Inflammatory macrophage (primary cell): ENCODE results near the gene ACBD6.
"Not testable (repeated sequence)": the region's sequence is repeated elsewhere in the genome, so short reads cannot be mapped to it uniquely, and the experiment has no call there.

Experiments used
- DNase-seq, 2 donors: peaks; one replicate each; pipeline ENCODE4 v3.0.0-alpha.2; 2020 to 2022

ACBD6 gene

DNA sequence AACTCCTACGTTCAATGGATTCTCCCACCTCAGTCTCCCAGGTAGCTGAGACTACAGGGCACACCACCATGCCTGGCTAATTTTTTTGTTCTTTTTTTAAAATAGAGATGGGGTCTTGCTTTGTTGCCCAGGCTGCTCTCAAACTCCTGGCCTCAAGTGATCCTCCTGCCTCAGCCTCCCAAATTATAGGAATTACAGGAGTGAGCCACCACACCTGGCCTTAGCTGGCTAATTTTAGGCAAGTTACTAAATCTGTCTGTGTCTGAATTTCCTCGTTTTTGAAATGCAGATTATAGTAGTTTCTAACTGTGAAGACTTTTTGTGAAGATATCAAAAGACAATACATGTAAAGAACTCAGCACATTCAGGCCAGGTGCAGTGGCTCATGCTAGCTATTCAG, 13.7 kb downstream of the ACBD6 start:
- no peak for DNase-seq

- DNase-seq: no peak
Observed at GRCh38 chr1:180486092-180486491, 16.3 kb downstream of the ACBD6 start.

- no peak for DNase-seq
Observed at GRCh38 chr1:180484490-180484889, 17.9 kb downstream of the ACBD6 start.

- DNase-seq: peak; percentile 43 to 59
Observed at GRCh38 chr1:180482425-180483275, 19.7 kb downstream of the ACBD6 start.

DNA sequence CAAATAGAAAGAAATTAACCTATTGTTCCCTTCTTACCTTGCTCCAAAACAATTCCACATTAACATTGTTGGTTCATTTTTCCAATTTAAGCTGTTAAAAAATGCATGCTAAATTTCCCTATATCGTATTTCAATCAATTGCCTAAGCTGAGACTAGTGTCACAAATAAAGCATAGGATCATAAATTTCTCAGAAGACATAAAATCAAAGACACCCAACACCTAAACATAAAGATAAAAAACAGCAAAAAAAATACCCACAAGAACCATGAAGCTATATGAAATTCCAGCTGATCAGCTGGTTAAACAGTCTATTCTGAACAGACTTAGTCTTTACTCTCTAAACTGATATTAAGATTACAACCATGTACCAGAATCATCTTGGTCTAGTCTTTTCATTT, 32.3 kb downstream of the ACBD6 start:
- DNase-seq: no peak

DNA sequence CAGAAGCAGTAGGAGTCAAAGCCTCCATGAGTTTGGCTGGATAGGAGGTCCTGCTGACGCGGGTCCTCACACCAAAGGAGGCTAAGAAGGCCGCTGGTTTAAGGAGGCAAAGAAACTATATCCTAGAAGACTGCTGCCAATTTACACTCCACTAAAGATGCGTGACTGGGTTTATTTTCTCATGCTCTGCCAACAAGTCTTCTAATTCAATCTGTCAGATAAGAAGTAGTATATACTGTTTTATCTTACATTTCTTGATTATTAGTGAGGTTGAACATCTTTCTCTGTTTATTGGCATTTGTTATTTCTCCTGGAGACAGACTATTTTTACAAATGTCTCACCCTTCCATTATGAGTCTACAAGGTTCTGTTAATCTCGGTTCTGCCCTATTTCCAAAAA, 34.1 kb downstream of the ACBD6 start:
- DNase-seq: no peak

DNA sequence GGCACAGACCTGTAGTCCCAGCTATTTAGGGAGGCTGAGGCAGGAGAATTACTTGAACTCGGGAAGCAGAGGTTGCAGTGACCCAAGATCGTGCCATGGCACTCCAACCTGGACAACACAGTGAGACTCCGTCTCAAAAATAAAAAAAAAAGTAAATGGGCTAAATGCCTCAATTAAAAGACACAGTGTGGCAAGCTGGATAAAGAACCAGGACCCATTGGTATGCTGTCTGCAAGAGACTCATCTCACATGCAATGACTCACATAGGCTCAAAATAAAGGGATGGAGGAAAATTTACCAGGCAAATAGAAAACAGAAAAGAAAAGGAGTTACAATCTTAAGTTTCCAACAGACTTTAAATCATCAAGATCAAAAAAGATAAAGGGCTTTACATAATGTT, 40.3 kb downstream of the ACBD6 start:
- DNase-seq: no peak

GRCh38 chr1:180461682-180462081, 40.7 kb downstream of the ACBD6 start:
- not testable (repeated sequence) for DNase-seq

GRCh38 chr1:180458807-180459206, 43.6 kb downstream of the ACBD6 start:
- no peak for DNase-seq

GRCh38 chr1:180456191-180456590, 46.2 kb downstream of the ACBD6 start:
- DNase-seq: no peak

DNA sequence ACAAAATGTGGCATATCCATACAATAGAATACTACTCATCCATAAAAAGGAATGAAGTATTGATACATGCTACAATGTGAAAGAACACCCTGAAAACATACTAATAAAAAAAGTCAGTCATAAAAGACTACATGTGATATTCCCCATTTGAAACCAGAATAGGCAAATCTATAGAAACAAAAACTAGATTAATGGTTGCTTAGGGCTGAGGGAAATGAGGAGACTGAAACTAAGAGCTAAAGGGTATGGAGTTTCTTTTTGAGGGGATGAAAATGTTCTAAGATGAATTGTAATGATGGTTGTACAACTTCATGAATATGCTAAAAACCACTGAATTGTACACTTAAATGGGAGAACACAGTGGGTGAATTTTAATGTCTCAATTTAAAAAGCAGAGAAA, 50.9 kb downstream of the ACBD6 start:
- DNase-seq: no peak

DNA sequence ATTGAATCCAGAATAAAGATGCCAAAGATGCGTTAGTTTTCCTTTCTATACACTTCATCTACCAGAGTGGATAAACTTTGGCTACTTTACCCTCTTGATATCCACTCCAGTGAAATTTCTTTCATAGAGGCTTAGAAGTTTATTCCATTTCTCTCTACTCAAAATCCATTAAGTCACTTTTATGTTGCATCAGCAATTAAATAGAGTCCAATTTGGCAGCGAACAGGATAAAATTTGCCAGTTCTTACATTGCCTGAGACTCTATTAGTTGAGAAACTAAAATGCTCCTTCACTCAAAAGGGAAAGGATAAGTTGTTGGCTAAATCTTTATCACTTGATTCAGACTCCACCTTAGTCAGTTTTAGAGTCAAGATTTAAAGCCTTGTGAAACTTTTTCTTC, 57.9 kb downstream of the ACBD6 start:
- no peak for DNase-seq

GRCh38 chr1:180440335-180440734, 62.0 kb downstream of the ACBD6 start:
- no peak for DNase-seq

DNA sequence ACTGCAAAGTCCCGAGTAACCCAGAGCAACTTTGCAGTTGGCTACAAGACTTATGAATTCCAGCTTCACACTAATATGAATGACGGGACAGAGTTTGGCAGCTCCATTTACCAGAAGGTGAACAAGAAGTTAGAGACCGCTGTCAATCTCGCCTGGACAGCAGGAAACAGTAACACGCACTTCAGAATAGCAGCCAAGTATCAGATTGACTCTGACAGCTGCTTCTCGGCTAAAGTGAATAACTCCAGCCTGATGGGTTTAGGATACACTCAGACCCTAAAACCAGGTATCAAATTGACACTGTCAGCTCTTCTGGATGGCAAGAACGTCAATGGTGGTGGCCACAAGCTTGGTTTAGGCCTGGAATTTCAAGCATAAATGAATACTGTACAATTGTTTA, 66.8 kb downstream of the ACBD6 start:
- DNase-seq: no peak

DNA sequence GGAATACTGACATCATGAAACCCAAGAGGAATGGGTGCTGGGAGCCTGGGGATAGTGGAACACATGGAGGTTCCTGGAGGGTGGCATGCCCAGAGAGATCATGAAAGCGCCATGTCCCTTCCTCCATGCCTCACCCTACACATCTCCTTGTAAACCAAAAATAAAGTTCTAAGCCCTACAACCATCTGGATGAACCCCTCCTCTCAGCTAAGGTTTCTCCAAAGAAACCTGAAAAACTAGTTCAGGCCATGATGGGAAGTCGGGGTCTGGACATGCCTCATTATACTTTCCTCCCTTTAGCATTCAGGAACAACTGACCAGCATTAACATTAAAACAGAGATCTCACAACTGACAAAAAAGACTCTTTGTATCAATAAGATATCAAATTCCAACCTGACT, 68.5 kb downstream of the ACBD6 start:
- DNase-seq: no peak

- DNase-seq: no peak
Observed at GRCh38 chr1:180431683-180432082, 70.7 kb downstream of the ACBD6 start.

GRCh38 chr1:180428782-180429695, 73.3 kb downstream of the ACBD6 start:
- peak; percentile 33 to 65 for DNase-seq

DNA sequence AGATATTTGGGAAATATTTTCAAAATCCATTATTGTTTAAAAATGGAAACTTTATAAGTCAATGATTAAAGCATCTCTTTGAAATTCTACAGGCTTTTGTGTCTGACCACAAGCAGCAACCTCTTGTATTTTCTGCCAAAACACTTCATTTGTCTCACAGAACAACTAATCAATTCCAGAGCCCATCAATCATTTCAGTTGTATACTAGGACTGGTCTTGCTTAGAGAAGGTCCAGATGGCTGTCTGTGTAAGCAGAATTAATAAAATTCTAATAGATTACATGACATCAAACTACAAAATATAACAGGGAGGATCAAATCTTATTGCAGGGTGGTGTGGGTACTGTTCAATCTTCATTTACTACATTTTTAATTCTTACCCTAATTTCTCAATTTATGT, 76.4 kb downstream of the ACBD6 start:
- DNase-seq: no peak

- DNase-seq: no peak
Observed at GRCh38 chr1:180424848-180425457, 77.4 kb downstream of the ACBD6 start.

GRCh38 chr1:180421614-180422013, 80.8 kb downstream of the ACBD6 start:
- no peak for DNase-seq

GRCh38 chr1:180421145-180421544, 81.2 kb downstream of the ACBD6 start:
- DNase-seq: not testable (repeated sequence)

- peak; percentile 14 to 37 for DNase-seq
Observed at GRCh38 chr1:180415985-180416633, 86.3 kb downstream of the ACBD6 start.
